PC-9 (cell line): ENCODE results near the gene LHFPL2. TPM values are rescaled to one million over a fixed set of nuclear protein-coding genes. Genes with fewer than 3 reads are reported as not detected.

ENCODE experiments used
- BruUV-seq: library from RNA; stranded (reverse); fragments of 400-500 nt; replicated peaks from 2 replicates; lab custom pipeline; 2021; lab: Mats Ljungman, UMichigan
- CTCF ChIA-PET: fragments of 300-600 bp; sonication (Branson Sonifier 250); formaldehyde crosslinking; loops from one replicate; lab custom pipeline; 2022; ENCODE audit warnings: antibody characterized with exemption; lab: Charles Lee
- POLR2A ChIA-PET: fragments of 300-600 bp; sonication (Branson Sonifier 250); formaldehyde crosslinking; loops from one replicate; lab custom pipeline; 2022; ENCODE audit warnings: antibody characterized with exemption; ENCODE audit not compliant: unreplicated experiment; lab: Charles Lee
- DNase-seq, 2 experiments: peaks; one replicate each; pipeline versions ENCODE4 v3.0.0 to v3.0.0-alpha.2; 2015 to 2022; ENCODE audit warnings: mixed read lengths in 1 of 2
- H2AFZ ChIP-seq: fragments of 200-600 bp; sonication (generic); 2 replicates; pipeline ENCODE4 v1.8.1; 2017; ENCODE audit warnings: antibody characterized with exemption
- H3F3A ChIP-seq: fragments of 200-600 bp; sonication (generic); 2 replicates; pipeline ENCODE4 v1.8.1; 2017; ENCODE audit warnings: antibody characterized with exemption, mild to moderate bottlenecking, low read depth; ENCODE audit not compliant: insufficient read depth
- H3K27ac ChIP-seq: fragments of 200-600 bp; sonication (generic); 2 replicates; pipeline ENCODE4 v1.6.1; 2016; ENCODE audit warnings: mixed run types
- H3K27me3 ChIP-seq: fragments of 200-600 bp; sonication (generic); 2 replicates; pipeline ENCODE4 v1.6.1; 2016; ENCODE audit warnings: low read depth, mixed run types; ENCODE audit not compliant: insufficient read depth
- H3K36me3 ChIP-seq: fragments of 200-600 bp; sonication (generic); 2 replicates; pipeline ENCODE4 v1.6.1; 2016; ENCODE audit warnings: low read depth, mixed run types
- H3K4me1 ChIP-seq: fragments of 200-600 bp; sonication (generic); replicated peaks from 2 replicates; pipeline ENCODE4 v1.6.1; 2016; ENCODE audit warnings: mixed run types; ENCODE audit not compliant: insufficient read depth
- H3K4me2 ChIP-seq: fragments of 200-600 bp; sonication (generic); 2 replicates; pipeline ENCODE4 v1.6.1; 2017; ENCODE audit warnings: mixed run types
- H3K4me3 ChIP-seq: fragments of 200-600 bp; sonication (generic); 2 replicates; pipeline ENCODE4 v1.6.1; 2016; ENCODE audit warnings: mixed run types
- H3K79me2 ChIP-seq: fragments of 200-600 bp; sonication (generic); 2 replicates; pipeline ENCODE4 v1.6.1; 2017; ENCODE audit warnings: low read depth, mixed run types
- H3K9me2 ChIP-seq: fragments of 200-600 bp; sonication (generic); 2 replicates; pipeline ENCODE4 v1.8.1; 2017; ENCODE audit warnings: mild to moderate bottlenecking; ENCODE audit not compliant: insufficient read depth
- H3K9me3 ChIP-seq: fragments of 200-600 bp; sonication (generic); 2 replicates; pipeline ENCODE4 v1.8.1; 2016; ENCODE audit warnings: low read depth; ENCODE audit not compliant: insufficient read depth
- H4K20me1 ChIP-seq: fragments of 200-600 bp; sonication (generic); 2 replicates; pipeline ENCODE4 v1.8.1; 2017; ENCODE audit not compliant: insufficient read depth
- EZH2 ChIP-seq: fragments of 200-600 bp; sonication (generic); IDR thresholded peaks from 2 replicates; pipeline ENCODE4 v1.8.0; 2017; ENCODE audit warnings: antibody characterized with exemption, low read depth
- intact Hi-C: fragments of 100-400 bp; cut with micrococcal nuclease; formaldehyde crosslinking; loops from one replicate; pipeline ENCODE4 v1.10.0; 2022; ENCODE audit not compliant: unreplicated experiment
- total RNA-seq: library from RNA; stranded (reverse); gene quantifications from 2 replicates; pipeline ENCODE4 v1.2.3, GENCODE V29; 2021
- TF ChIP-seq, protein P1 (sequence below): fragments of 200-600 bp; sonication (generic); conservative IDR thresholded peaks from 2 replicates; pipeline ENCODE4 v1.6.1; 2017; ENCODE audit warnings: mixed run types, antibody characterized with exemption, mild to moderate bottlenecking, moderate library complexity

LHFPL2 gene
- total RNA-seq, 1 experiment from 2014 or later = 10.1 TPM

- no peaks in the 10 kb centered on the region for H3K9me3 ChIP-seq
- peak overlapping the region; percentile 75 for H3K4me2 ChIP-seq
- no TSS peak for BruUV-seq
- no peaks in the 10 kb centered on the region for H3K27me3 ChIP-seq
- H3K27ac ChIP-seq = peak overlapping the region; percentile 98
- H3K4me3 ChIP-seq = peak overlapping the region; percentile 24; the same call in 1 of the 2 replicates
- POLR2A ChIA-PET = no interaction called here
- H2AFZ ChIP-seq = no peak overlapping the region
- no peaks in the 10 kb centered on the region for H3K36me3 ChIP-seq
- H3F3A ChIP-seq = peaks cover 33% of the 10 kb centered on the region
- no peaks in the 10 kb centered on the region for H4K20me1 ChIP-seq
- TF ChIP-seq EZH2 = no peak
- TF ChIP-seq, protein P1, sequence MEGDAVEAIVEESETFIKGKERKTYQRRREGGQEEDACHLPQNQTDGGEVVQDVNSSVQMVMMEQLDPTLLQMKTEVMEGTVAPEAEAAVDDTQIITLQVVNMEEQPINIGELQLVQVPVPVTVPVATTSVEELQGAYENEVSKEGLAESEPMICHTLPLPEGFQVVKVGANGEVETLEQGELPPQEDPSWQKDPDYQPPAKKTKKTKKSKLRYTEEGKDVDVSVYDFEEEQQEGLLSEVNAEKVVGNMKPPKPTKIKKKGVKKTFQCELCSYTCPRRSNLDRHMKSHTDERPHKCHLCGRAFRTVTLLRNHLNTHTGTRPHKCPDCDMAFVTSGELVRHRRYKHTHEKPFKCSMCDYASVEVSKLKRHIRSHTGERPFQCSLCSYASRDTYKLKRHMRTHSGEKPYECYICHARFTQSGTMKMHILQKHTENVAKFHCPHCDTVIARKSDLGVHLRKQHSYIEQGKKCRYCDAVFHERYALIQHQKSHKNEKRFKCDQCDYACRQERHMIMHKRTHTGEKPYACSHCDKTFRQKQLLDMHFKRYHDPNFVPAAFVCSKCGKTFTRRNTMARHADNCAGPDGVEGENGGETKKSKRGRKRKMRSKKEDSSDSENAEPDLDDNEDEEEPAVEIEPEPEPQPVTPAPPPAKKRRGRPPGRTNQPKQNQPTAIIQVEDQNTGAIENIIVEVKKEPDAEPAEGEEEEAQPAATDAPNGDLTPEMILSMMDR = no peak
- peaks cover 78% of the 10 kb centered on the region for H3K4me1 ChIP-seq
- CTCF ChIA-PET = interaction anchor here (0.9 kb wide), 1 partner anchor 20 kb away, joined by 10 read pairs; no protein-coding TSS in a partner anchor
- H3K79me2 ChIP-seq = peaks cover 67% of the 10 kb centered on the region
- intact Hi-C loops = loop anchor here (5.0 to 10.0 kb wide), 2 partner anchors 88 to 141 kb away; partner anchors contain the start of gene LHFPL2
- no peak for DNase-seq
- no peaks in the 10 kb centered on the region for H3K9me2 ChIP-seq
These were observed 142.1 kb downstream of the LHFPL2 start for GRCh38 chr5:78506261-78507024.

- Histone ChIP-seq H3K27ac (peak overlapping the region; percentile 98), H3K27me3 (no peaks in the 10 kb centered on the region), H3K9me2 (no peaks in the 10 kb centered on the region), H2AFZ (no peak overlapping the region), H4K20me1 (no peaks in the 10 kb centered on the region), H3F3A (peaks cover 33% of the 10 kb centered on the region), H3K36me3 (no peaks in the 10 kb centered on the region), H3K4me2 (peak overlapping the region; percentile 75), H3K4me1 (peaks cover 78% of the 10 kb centered on the region), H3K79me2 (peaks cover 73% of the 10 kb centered on the region), H3K9me3 (no peaks in the 10 kb centered on the region), H3K4me3 (peak overlapping the region; percentile 24; the same call in 1 of the 2 replicates)
- ChIA-PET CTCF (interaction anchor here (0.9 kb wide), 1 partner anchor 21 kb away, joined by 10 read pairs; no protein-coding TSS in a partner anchor), POLR2A (no interaction called here)
- BruUV-seq = no TSS peak
- no peak for TF ChIP-seq EZH2
- TF ChIP-seq, protein P1 = no peak
- intact Hi-C loops = loop anchor here (5.0 to 10.0 kb wide), 2 partner anchors 89 to 141 kb away; partner anchors contain the start of gene LHFPL2
- no peak for DNase-seq
These were observed 142.7 kb downstream of the LHFPL2 start for GRCh38 chr5:78505860-78506259.

DNA sequence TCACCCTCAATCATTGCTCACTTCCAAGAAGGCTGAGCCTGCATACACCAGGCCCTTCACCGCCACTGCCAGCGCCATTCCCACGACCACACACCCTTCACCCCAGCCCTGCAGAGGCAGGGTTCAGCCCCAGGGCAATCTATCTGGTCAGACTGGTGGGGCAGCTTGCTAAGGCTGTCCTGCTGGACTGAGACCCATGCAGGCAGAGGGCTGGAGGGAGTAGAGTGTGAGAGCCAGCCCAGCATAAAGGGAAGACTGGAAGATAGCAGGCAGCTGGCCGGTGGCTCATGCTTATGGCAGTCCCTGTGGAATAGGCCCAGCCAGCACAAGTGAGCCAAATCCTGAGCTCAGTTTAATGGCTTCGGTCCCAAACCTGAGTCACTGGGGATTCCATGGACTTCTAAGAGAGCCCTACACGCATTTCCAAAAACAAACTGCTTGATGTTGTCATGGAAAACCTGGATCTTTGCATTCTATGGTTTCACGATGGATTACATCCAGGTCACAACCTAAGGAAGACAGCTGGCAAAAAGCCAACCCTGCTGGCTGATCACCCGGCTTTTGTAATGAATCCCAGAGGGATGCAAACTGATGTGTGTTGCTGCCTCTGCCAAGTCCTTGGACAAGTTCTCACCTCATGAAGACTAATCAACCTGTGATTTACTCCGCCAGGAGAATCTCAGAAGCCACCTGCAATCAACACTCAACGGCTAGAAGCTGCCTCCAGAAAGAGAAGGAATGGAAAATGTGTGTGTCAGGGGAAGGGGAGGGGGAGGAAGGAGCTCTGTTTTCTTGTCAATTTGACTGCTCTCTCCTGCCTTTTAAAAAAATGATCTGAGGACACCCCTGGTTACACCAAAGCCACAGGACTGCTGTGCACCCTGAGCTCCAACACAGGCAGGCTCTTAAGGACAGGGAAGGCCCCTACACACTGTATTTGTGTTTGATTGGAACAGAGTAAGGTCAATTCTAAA, 143.6 kb downstream of the LHFPL2 start:
- intact Hi-C loops = loop anchor here (1.0 to 10.0 kb wide), 3 partner anchors 24 to 142 kb away; partner anchors contain the start of gene LHFPL2
- Histone ChIP-seq H3F3A (peaks cover 33% of the 10 kb centered on the region), H3K79me2 (peaks cover 81% of the 10 kb centered on the region), H3K9me3 (no peaks in the 10 kb centered on the region), H3K4me2 (peak overlapping the region; percentile 75), H4K20me1 (no peaks in the 10 kb centered on the region), H3K36me3 (no peaks in the 10 kb centered on the region), H3K9me2 (no peaks in the 10 kb centered on the region), H3K27me3 (no peaks in the 10 kb centered on the region), H2AFZ (no peak overlapping the region), H3K4me3 (peak overlapping the region; percentile 24; the same call in 1 of the 2 replicates), H3K4me1 (peaks cover 72% of the 10 kb centered on the region), H3K27ac (peak overlapping the region; percentile 98)
- peak; percentile 98 to 99 for DNase-seq
- BruUV-seq = no TSS peak
- ChIA-PET POLR2A (interaction anchor here (0.5 to 0.7 kb wide), 3 partner anchors 26 to 196 kb away, joined by 3 to 5 read pairs (median 3); partner anchors contain the start of gene LHFPL2), CTCF (interaction anchor here (0.6 to 0.9 kb wide), 2 partner anchors 22 to 24 kb away, joined by 6 to 10 read pairs; no protein-coding TSS in a partner anchor)
- TF ChIP-seq, protein P1 = no peak
- no peak for TF ChIP-seq EZH2
